ENCODE results near the gene ANKRD18B. TPM values are rescaled to one million over a fixed set of nuclear protein-coding genes. Genes with fewer than 3 reads are reported as not detected.

The ANKRD18B gene
- total and polyA plus RNA-seq, 2 of the 8 experiments (the other 6 are each of a cell fraction or from before 2014, with no cell fraction given), result 1.6 to 13.8 TPM

- H3K23me2 ChIP-seq (ENCODE audit: low read depth, low read length), result peaks cover 8% of the 10 kb centered on the region; the same call in 1 of the 2 replicates
- H3K23ac ChIP-seq (ENCODE audit: insufficient read length), result no peak overlapping the region
- H3K4me3 ChIP-seq (ENCODE audit: extremely low read depth in 1 of 4, insufficient read depth in 2 of 4, low read depth in 3 of 4, low read length in 4 of 4), result peak overlapping the region; percentile 37 to 76 (median 70)
- no peak overlapping the region for H3K27ac ChIP-seq (ENCODE audit: low read depth, low read length)
- H4K20me1 ChIP-seq (replicated peaks in 1 of 2; ENCODE audit: control insufficient read depth in 1 of 2, insufficient read depth in 2 of 2, low read length in 2 of 2), result no peaks in the 10 kb centered on the region
- WGBS, 2 experiments (ENCODE audit: extremely low coverage in 1 of 2, insufficient coverage in 1 of 2, insufficient read length in 1 of 2, insufficient replicate concordance in 2 of 2, low coverage in 1 of 2, low lambda C conversion rate in 2 of 2, missing lambda C conversion rate in 1 of 2), result 2% methylated on average over 33 of the region's 45 CpGs; no CpG with 5 or more reads in 1 of the 2 experiments
- no peak overlapping the region for H2BK120ac ChIP-seq (replicated peaks; ENCODE audit: low read depth, low read length)
- no peak overlapping the region for H3K14ac ChIP-seq (ENCODE audit: insufficient read length)
- peak overlapping the region; percentile 58 to 62 for H3K4me2 ChIP-seq (ENCODE audit: insufficient read depth in 1 of 2, low read depth in 2 of 2, low read length in 2 of 2)
- ChIA-PET POLR2A (ENCODE audit: partially characterized antibody) (interaction anchor here (0.8 to 2.0 kb wide), 9 partner anchors 9 to 234 kb away, joined by 3 to 11 read pairs (median 3); partner anchors contain the start of gene NFX1), CTCF (ENCODE audit: partially characterized antibody) (interaction anchor here (1.0 to 1.9 kb wide), 7 partner anchors 28 to 126 kb away, joined by 3 to 6 read pairs (median 4); no protein-coding TSS in a partner anchor)
- H3K4ac ChIP-seq (replicated peaks; ENCODE audit: insufficient read length, low read depth, low read length), result no peak overlapping the region
- no peaks in the 10 kb centered on the region for H3K79me1 ChIP-seq (ENCODE audit: low read depth, low read length)
- H4K5ac ChIP-seq (ENCODE audit: insufficient read length, low read depth, low read length), result peak overlapping the region; percentile 21
- no peak overlapping the region for H4K91ac ChIP-seq (replicated peaks; ENCODE audit: insufficient read length, low read length)
- no peaks in the 10 kb centered on the region for H3K79me2 ChIP-seq (ENCODE audit: control insufficient read depth in 1 of 2, insufficient read depth in 2 of 2, low read length in 2 of 2)
- H3K9ac ChIP-seq (replicated peaks in 1 of 4; ENCODE audit: extremely low read depth in 1 of 4, low read depth in 3 of 4, low read length in 3 of 4), result peak overlapping the region; percentile 52 to 70 (median 58); a peak in 6 of 7 replicates
- H3K56ac ChIP-seq (replicated peaks; ENCODE audit: insufficient read length, low read depth, low read length), result no peak overlapping the region
- no peaks in the 10 kb centered on the region for H3K27me3 ChIP-seq (replicated peaks in 1 of 4; ENCODE audit: control insufficient read depth in 3 of 4, extremely low read depth in 1 of 4, insufficient read depth in 3 of 4, low read length in 3 of 4)
- 0 out of 2 replicates have a peak overlapping the region, but pooled peaks have one; percentile 41 for H2AFZ ChIP-seq (ENCODE audit: low read length)
- H2BK12ac ChIP-seq (ENCODE audit: low read depth, low read length), result 0 out of 2 replicates have a peak overlapping the region, but pooled peaks have one; percentile 9
- H3K18ac ChIP-seq (ENCODE audit: extremely low read depth, low read length), result peak overlapping the region; percentile 32; the same call in 1 of the 2 replicates
- no peak overlapping the region for H2BK20ac ChIP-seq (ENCODE audit: low read length)
- DNase-seq (ENCODE audit: low read depth in 1 of 2, low spot score in 2 of 2) (peak in 1 of 2 experiments; percentile 58), FAIRE-seq (no peak)
- H3K9me3 ChIP-seq (ENCODE audit: insufficient read depth in 2 of 2, low read depth in 1 of 2, low read length in 1 of 2), result no peaks in the 10 kb centered on the region
- no peak overlapping the region for H2BK5ac ChIP-seq (ENCODE audit: low read depth, low read length)
- no peak overlapping the region for H2BK15ac ChIP-seq (ENCODE audit: low read length)
- no peaks in the 10 kb centered on the region; a peak in 1 of 8 replicates for H3K36me3 ChIP-seq (ENCODE audit: control insufficient read depth in 2 of 4, insufficient read depth in 4 of 4, low read length in 3 of 4)
- H2AK5ac ChIP-seq (ENCODE audit: low read depth, low read length), result no peak overlapping the region
- H4K8ac ChIP-seq (ENCODE audit: extremely low read depth, insufficient read depth, low read length), result no peak overlapping the region; the same call in none of the 2 replicates
- H3K4me1 ChIP-seq (replicated peaks in 1 of 4; ENCODE audit: control insufficient read depth in 3 of 4, insufficient read depth in 4 of 4, low read length in 3 of 4), result no peaks in the 10 kb centered on the region
- TF ChIP-seq PHF8 (conservative IDR thresholded peaks at IDR 0.05; ENCODE audit: low read depth, low read length), result peak; percentile 28; the same call in 1 of the 2 replicates
- TF ChIP-seq TAF1 (IDR thresholded peaks at IDR 0.05; ENCODE audit: low read depth, low read length), result peak; percentile 33
- no peak for TF ChIP-seq KDM5A (IDR thresholded peaks at IDR 0.05; ENCODE audit: low read length)
- peak; percentile 22; the same call in 1 of the 2 replicates for TF ChIP-seq POLR2AphosphoS5 (IDR thresholded peaks at IDR 0.05; ENCODE audit: low read depth, low read length)
- 0 out of 2 replicates have a peak, but pooled peaks have one; percentile 37 for TF ChIP-seq YY1 (IDR thresholded peaks at IDR 0.05; ENCODE audit: low read depth, low read length)
- peak; percentile 84 for TF ChIP-seq KDM4A (IDR thresholded peaks at IDR 0.05; ENCODE audit: low read depth, low read length, severe bottlenecking)
- no peak for TF ChIP-seq RXRA (IDR thresholded peaks at IDR 0.05; ENCODE audit: insufficient read depth, low read depth, low read length)
- peak; percentile 61 for TF ChIP-seq E2F6 (IDR thresholded peaks at IDR 0.05)
Measured at GRCh38 chr9:33524306-33524947, 376 bp downstream of the ANKRD18B start.
